AG04449 (cell line): ENCODE measurements around the gene SYNDIG1.

Experiments used
- CTCF ChIA-PET: fragments of 350-600 bp; formaldehyde crosslinking; extraction: SDS; loops from one replicate; lab custom pipeline; 2021; ENCODE audit warnings: antibody characterized with exemption; lab: Yijun Ruan, JAX
- POLR2A ChIA-PET: fragments of 400-600, 350-600 bp; formaldehyde crosslinking; extraction: SDS; loops from one replicate; lab custom pipeline; 2020; ENCODE audit warnings: antibody characterized with exemption, inconsistent platforms; lab: Yijun Ruan, JAX
- DNase-seq: peaks from one replicate; pipeline ENCODE4 v3.0.0-alpha.2; 2010; ENCODE audit warnings: low read depth, low spot score
- H3K4me3 ChIP-seq: 2 replicates; pipeline ENCODE4 v1.5.1; 2011; ENCODE audit warnings: low read depth, mild to moderate bottlenecking, control low read depth, low read length
- CTCF ChIP-seq: IDR thresholded peaks from one replicate; pipeline ENCODE4 v1.5.1; 2011; ENCODE audit warnings: mild to moderate bottlenecking, moderate library complexity, low read length, control low read depth, inconsistent platforms; ENCODE audit not compliant: insufficient read depth; ENCODE audit errors: missing control alignments

The SYNDIG1 gene

DNA sequence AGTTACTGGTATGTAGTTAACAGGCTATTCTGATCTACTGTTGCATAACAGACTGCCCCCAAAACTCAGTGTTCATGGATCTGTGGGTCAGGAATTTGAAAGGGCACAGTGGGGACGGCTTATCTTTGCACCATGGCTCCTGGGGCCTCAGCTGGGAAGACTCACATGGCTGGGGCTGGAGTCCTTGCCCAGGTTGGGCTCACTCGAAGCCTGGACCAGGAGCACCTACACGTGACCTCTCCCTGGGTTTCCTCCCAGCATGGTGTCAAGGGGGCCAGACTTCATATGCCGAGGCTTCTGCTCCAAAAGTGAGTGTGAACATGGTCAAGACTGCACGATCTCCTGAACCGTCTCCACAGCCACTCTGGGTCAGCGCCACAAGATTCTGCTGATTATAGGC, 11.7 kb downstream of the SYNDIG1 start:
- DNase-seq: no peak
- no peak overlapping the region for H3K4me3 ChIP-seq
- no peak for TF ChIP-seq CTCF
- CTCF ChIA-PET: no interaction called here
- POLR2A ChIA-PET: no interaction called here

DNA sequence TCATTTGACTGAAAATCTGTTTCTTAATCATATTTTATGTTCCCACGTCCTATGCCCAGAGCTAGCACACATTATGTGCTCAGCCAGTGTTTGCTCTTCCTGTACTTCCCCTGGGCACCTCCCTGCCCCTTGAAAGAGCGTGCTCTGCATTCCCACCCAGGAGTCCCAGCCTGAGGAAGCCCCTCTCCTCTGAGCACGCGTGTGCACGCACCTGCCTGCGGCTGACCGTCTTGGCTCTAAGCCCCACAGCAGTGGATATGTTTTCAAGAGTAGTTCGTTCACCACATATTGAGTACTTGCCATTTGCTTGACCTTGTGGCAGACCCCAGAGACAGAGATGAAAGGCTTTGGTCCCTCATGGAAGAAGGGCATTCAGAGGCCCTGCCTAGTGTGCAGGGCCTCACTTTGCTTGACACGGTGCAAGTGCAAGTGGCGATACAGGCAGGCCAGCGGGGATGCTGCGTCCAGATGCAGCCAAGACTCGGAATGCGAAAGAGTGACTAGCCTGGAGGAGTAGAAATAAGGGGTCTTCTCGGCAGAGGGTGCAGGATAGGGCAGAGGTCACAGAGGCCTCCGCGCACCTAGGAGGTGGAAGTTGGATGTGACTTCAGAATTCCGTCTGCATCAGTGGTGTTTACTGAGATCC, 14.1 kb downstream of the SYNDIG1 start:
- POLR2A ChIA-PET: no interaction called here
- no peak for TF ChIP-seq CTCF
- no peak overlapping the region for H3K4me3 ChIP-seq
- CTCF ChIA-PET: no interaction called here
- DNase-seq: no peak

GRCh38 chr20:24484081-24484450, 14.6 kb downstream of the SYNDIG1 start:
- ChIA-PET POLR2A (no interaction called here), CTCF (no interaction called here)
- no peak for TF ChIP-seq CTCF
- no peak for DNase-seq
- H3K4me3 ChIP-seq: no peak overlapping the region

- POLR2A ChIA-PET: no interaction called here
- DNase-seq: no peak
- no peak for TF ChIP-seq CTCF
- CTCF ChIA-PET: interaction anchor here (0.8 to 1.6 kb wide), 2 partner anchors 9 to 49 kb away, joined by 3 read pairs; no protein-coding TSS in a partner anchor
- H3K4me3 ChIP-seq: no peak overlapping the region
These were observed 16.6 kb downstream of the SYNDIG1 start for GRCh38 chr20:24485981-24486380.

GRCh38 chr20:24487240-24487639, 17.8 kb downstream of the SYNDIG1 start:
- no peak overlapping the region for H3K4me3 ChIP-seq
- POLR2A ChIA-PET: no interaction called here
- TF ChIP-seq CTCF: no peak
- CTCF ChIA-PET: no interaction called here
- no peak for DNase-seq

DNA sequence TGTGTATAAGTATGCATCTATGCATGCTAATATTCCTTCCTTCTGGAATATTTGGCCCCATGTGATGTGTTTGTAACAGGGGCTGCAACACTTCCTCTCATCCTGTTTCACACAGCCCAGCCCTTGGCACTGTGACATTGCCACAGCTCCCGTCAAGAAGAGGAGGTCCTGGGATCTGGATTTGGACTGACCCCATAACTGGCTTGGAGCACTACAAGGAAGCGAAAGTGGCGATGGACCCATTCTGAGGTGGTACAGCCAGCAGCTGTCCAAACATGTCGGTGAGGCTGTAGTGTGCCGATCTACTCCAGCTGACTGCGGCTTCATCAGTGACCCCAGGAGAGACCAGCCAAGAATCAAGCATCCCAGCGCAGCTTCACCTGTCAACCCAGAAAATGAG, 18.2 kb downstream of the SYNDIG1 start:
- CTCF ChIA-PET: no interaction called here
- no peak overlapping the region for H3K4me3 ChIP-seq
- POLR2A ChIA-PET: no interaction called here
- TF ChIP-seq CTCF: no peak
- DNase-seq: no peak
